ENCODE data around the gene ZNF479. TPM values are rescaled to one million over a fixed set of nuclear protein-coding genes. Genes with fewer than 3 reads are reported as not detected.

The ZNF479 gene
- not detected in 2 replicates for total RNA-seq

DNA sequence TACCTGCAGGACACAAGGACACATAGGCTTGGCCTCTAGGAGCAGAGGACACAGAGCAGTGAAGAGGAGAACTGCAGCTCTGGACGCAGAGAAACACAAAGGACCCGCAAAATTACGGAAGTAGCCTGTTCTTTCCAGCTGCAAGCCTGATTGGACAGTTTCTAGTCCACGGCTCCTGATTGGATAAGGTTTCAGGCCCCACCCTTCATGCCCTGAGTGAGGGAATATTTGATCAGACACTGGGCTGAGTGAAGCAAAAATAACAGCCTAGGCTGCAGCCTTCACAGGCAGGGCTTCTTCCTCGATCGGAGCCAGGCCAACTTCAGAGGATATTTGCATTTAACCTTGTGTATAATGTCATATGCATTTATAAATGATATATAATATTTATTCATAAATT lies at the start of gene ZNF479:
ZNF479 (minus strand) TSS at position 101 of the 400 bp plus-strand sequence. CDS start 112 bp downstream, outside the sequence.

